GM19463 (cell line): ENCODE results near the gene REC114.
"Not testable (repeated sequence)": the region's sequence is repeated elsewhere in the genome, so short reads cannot be mapped to it uniquely, and the experiment has no call there.

Source experiments
- ATAC-seq: cut with Tn5 transposase; IDR thresholded peaks from one replicate; pipeline ENCODE4 v1.9.1; 2021; ENCODE audit warnings: mild to moderate bottlenecking, moderate library complexity; ENCODE audit not compliant: unreplicated experiment

Gene REC114

GRCh38 chr15:73442968-73443367 is at the start of gene REC114:
Gene REC114, plus strand, starts transcription at chr15:73443164. Its CDS starts 22 bp downstream, at chr15:73443186.
- ATAC-seq, result no peak

GRCh38 chr15:73393336-73393735 is 49.6 kb upstream of the REC114 start:
- no peak for ATAC-seq

GRCh38 chr15:73394782-73395181 is 48.2 kb upstream of the REC114 start:
- ATAC-seq, result no peak

GRCh38 chr15:73395671-73396070 is 47.3 kb upstream of the REC114 start:
- no peak for ATAC-seq

GRCh38 chr15:73397461-73397860 is 45.5 kb upstream of the REC114 start:
- no peak for ATAC-seq

- no peak for ATAC-seq
Observed at GRCh38 chr15:73398861-73399260, 44.1 kb upstream of the REC114 start.

- ATAC-seq, result not testable (repeated sequence)
Observed at GRCh38 chr15:73400222-73400621, 42.7 kb upstream of the REC114 start.

GRCh38 chr15:73403171-73403570 is 39.8 kb upstream of the REC114 start:
- ATAC-seq, result no peak

GRCh38 chr15:73414876-73415275 is 28.1 kb upstream of the REC114 start:
- no peak for ATAC-seq

GRCh38 chr15:73424506-73424905 is 18.5 kb upstream of the REC114 start:
- ATAC-seq, result no peak

- ATAC-seq, result no peak
Observed at GRCh38 chr15:73425510-73425909, 17.5 kb upstream of the REC114 start.

GRCh38 chr15:73426323-73426994 is 16.5 kb upstream of the REC114 start:
- ATAC-seq, result no peak

- ATAC-seq, result not testable (repeated sequence)
Observed at GRCh38 chr15:73431329-73431728, 11.6 kb upstream of the REC114 start.

- ATAC-seq, result no peak
Observed at GRCh38 chr15:73433873-73434272, 9.1 kb upstream of the REC114 start.

- ATAC-seq, result no peak
Observed at GRCh38 chr15:73436613-73437012, 6.4 kb upstream of the REC114 start.

GRCh38 chr15:73437543-73438109 is 5.3 kb upstream of the REC114 start:
- ATAC-seq, result no peak

- ATAC-seq, result no peak
Observed at GRCh38 chr15:73438651-73439050, 4.3 kb upstream of the REC114 start.

- ATAC-seq, result no peak
Observed at GRCh38 chr15:73440571-73440970, 2.4 kb upstream of the REC114 start.

- ATAC-seq, result no peak
Observed at GRCh38 chr15:73442421-73442820, 543 bp upstream of the REC114 start.

GRCh38 chr15:73447471-73447870 is 4.5 kb downstream of the REC114 start:
- not testable (repeated sequence) for ATAC-seq

- not testable (repeated sequence) for ATAC-seq
Observed at GRCh38 chr15:73448158-73448758, 5.3 kb downstream of the REC114 start.

GRCh38 chr15:73449980-73450379 is 7.0 kb downstream of the REC114 start:
- not testable (repeated sequence) for ATAC-seq
